Activated naive CD8-positive, alpha-beta T cell treated with anti-CD3 and anti-CD28 coated beads, Interleukin-2, amount 10 ng/mL, durations not matched to agents 7 days and 5 days (primary cell): ENCODE measurements around the gene SMLR1. TPM values are rescaled to one million over a fixed set of nuclear protein-coding genes. Genes with fewer than 3 reads are reported as not detected.
"Not testable (repeated sequence)": the region's sequence is repeated elsewhere in the genome, so short reads cannot be mapped to it uniquely, and the experiment has no call there.

Experiments used
- ATAC-seq: fragments of 150-1000 bp; cut with Tn5 transposase; one replicate; pipeline ENCODE4 v1.10.0; 2021; ENCODE audit warnings: low read depth, moderate library complexity
- POLR2A ChIA-PET: fragments of 350-600 bp; sonication (Branson Sonifier 250); formaldehyde crosslinking; loops from one replicate; lab custom pipeline; 2021; ENCODE audit warnings: antibody characterized with exemption; lab: Charles Lee
- DNase-seq: peaks from one replicate; pipeline ENCODE4 v3.0.0; 2021
- H3K27ac Mint-ChIP-seq: one replicate; pipeline ENCODE4 v1.8.0; 2022; ENCODE audit warnings: mild to moderate bottlenecking, mixed read lengths
- H3K27me3 Mint-ChIP-seq: one replicate; pipeline ENCODE4 v1.8.0; 2022; ENCODE audit warnings: mild to moderate bottlenecking, moderate library complexity, mixed read lengths
- H3K36me3 Mint-ChIP-seq: one replicate; pipeline ENCODE4 v1.8.0; 2021; ENCODE audit warnings: mild to moderate bottlenecking, mixed read lengths
- H3K4me1 Mint-ChIP-seq: one replicate; pipeline ENCODE4 v1.8.0; 2021; ENCODE audit warnings: mixed read lengths
- H3K4me3 Mint-ChIP-seq: one replicate; pipeline ENCODE4 v1.8.0; 2022; ENCODE audit warnings: mild to moderate bottlenecking, moderate library complexity, mixed read lengths
- H3K9me3 Mint-ChIP-seq: one replicate; pipeline ENCODE4 v1.8.0; 2021; ENCODE audit warnings: mixed read lengths
- total RNA-seq, 2 experiments: library from RNA; stranded (reverse); gene quantifications; one replicate each; pipeline ENCODE4 v1.2.3, GENCODE V29; 2021

The SMLR1 gene
- total RNA-seq, 2 experiments from 2014 or later: not detected

- DNase-seq, ATAC-seq, H3K27me3 Mint-ChIP-seq, H3K4me1 Mint-ChIP-seq, H3K27ac Mint-ChIP-seq, POLR2A ChIA-PET, H3K4me3 Mint-ChIP-seq, H3K36me3 Mint-ChIP-seq: not testable (repeated sequence)
- peaks cover 12% of the 10 kb centered on the region for H3K9me3 Mint-ChIP-seq
Measured at GRCh38 chr6:130801368-130801767, 25.8 kb upstream of the SMLR1 start.

- no peak overlapping the region for H3K4me3 Mint-ChIP-seq
- H3K9me3 Mint-ChIP-seq: no peaks in the 10 kb centered on the region
- DNase-seq (no peak), ATAC-seq (no peak)
- H3K27me3 Mint-ChIP-seq: peaks cover 19% of the 10 kb centered on the region
- H3K36me3 Mint-ChIP-seq: no peaks in the 10 kb centered on the region
- H3K4me1 Mint-ChIP-seq: no peaks in the 10 kb centered on the region
- POLR2A ChIA-PET: no interaction called here
- H3K27ac Mint-ChIP-seq: no peak overlapping the region
Measured at GRCh38 chr6:130810307-130811030, 16.7 kb upstream of the SMLR1 start.

DNA sequence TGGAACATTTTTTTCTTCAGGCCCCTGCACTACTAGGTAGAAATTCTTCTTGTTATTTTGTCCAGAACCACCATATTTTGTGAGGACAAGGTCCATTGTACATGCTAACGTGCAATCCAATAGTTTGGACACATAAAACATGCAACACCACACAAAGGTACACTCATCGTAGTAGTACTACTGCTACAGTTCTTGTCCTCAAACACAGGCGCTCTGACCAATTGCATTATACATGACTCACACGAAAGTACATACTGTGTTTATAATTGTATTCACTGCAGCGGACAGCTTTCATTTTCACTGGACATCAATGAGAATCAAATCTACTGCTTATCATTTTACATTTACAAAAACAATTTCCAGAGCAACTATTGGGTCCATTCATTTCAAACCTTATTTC is 15.3 kb upstream of the SMLR1 start:
- Mint-ChIP-seq H3K27ac (no peak overlapping the region), H3K27me3 (peaks cover 16% of the 10 kb centered on the region), H3K4me1 (no peaks in the 10 kb centered on the region), H3K36me3 (no peaks in the 10 kb centered on the region), H3K4me3 (no peak overlapping the region), H3K9me3 (no peaks in the 10 kb centered on the region)
- DNase-seq (no peak), ATAC-seq (no peak)
- POLR2A ChIA-PET: no interaction called here

DNA sequence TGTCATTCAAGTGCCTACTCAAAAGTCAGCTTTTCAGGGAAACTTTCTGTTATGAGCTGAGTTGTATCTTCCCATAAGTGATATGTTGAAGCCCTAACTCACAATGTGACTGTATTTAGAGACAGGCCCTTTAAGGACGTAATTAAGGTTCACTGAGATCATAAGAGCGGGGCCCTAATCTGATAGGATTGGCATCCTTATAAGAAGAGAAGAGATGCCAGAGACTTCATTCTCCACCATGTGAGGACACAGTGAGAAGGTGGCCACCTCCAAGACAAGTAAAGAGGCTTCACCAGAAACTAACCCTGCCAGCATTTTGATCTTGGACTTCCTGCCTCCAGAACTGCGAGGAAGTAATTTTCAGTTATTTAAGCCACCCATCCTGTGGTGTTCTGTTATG is 12.7 kb upstream of the SMLR1 start:
- H3K4me3 Mint-ChIP-seq: no peak overlapping the region
- H3K27ac Mint-ChIP-seq: no peak overlapping the region
- peaks cover 10% of the 10 kb centered on the region for H3K27me3 Mint-ChIP-seq
- peaks cover 5% of the 10 kb centered on the region for H3K36me3 Mint-ChIP-seq
- ATAC-seq (no peak), DNase-seq (no peak)
- peaks cover 5% of the 10 kb centered on the region for H3K4me1 Mint-ChIP-seq
- POLR2A ChIA-PET: no interaction called here
- H3K9me3 Mint-ChIP-seq: no peaks in the 10 kb centered on the region

GRCh38 chr6:130815200-130816071 is 11.8 kb upstream of the SMLR1 start:
- no peak overlapping the region for H3K27ac Mint-ChIP-seq
- no peak for ATAC-seq
- peaks cover 12% of the 10 kb centered on the region for H3K36me3 Mint-ChIP-seq
- DNase-seq: no peak
- peaks cover 4% of the 10 kb centered on the region for H3K9me3 Mint-ChIP-seq
- no peak overlapping the region for H3K4me3 Mint-ChIP-seq
- POLR2A ChIA-PET: no interaction called here
- peaks cover 6% of the 10 kb centered on the region for H3K27me3 Mint-ChIP-seq
- H3K4me1 Mint-ChIP-seq: peaks cover 5% of the 10 kb centered on the region

DNA sequence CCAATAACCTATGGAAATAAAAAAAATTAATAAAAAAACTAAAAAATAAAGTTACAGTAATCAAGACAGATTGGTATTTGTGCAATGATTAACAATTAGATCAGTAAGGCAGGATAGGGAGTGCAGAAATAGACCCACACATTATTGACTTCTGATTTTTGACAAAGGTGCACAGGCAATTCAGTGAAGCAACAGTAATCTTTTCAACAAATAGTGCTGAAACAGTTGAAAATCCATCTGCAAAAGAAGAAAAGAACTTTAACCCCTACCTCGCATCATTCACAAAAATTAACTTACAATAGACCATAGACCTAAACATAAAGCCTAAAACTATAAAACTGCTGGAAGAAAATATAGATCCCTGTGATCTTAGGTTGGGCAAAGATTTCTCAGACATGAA is 4.5 kb upstream of the SMLR1 start:
- H3K27me3 Mint-ChIP-seq: peaks cover 2% of the 10 kb centered on the region
- DNase-seq (no peak), ATAC-seq (no peak)
- H3K9me3 Mint-ChIP-seq: peaks cover 4% of the 10 kb centered on the region
- H3K36me3 Mint-ChIP-seq: peaks cover 11% of the 10 kb centered on the region
- H3K27ac Mint-ChIP-seq: no peak overlapping the region
- H3K4me3 Mint-ChIP-seq: no peak overlapping the region
- POLR2A ChIA-PET: no interaction called here
- peaks cover 5% of the 10 kb centered on the region for H3K4me1 Mint-ChIP-seq

- no peak overlapping the region for H3K4me3 Mint-ChIP-seq
- peak overlapping the region; percentile 26 for H3K27ac Mint-ChIP-seq
- no peaks in the 10 kb centered on the region for H3K4me1 Mint-ChIP-seq
- no peak for DNase-seq
- POLR2A ChIA-PET: no interaction called here
- ATAC-seq: no peak
- H3K36me3 Mint-ChIP-seq: peaks cover under 1% of the 10 kb centered on the region
- H3K9me3 Mint-ChIP-seq: peaks cover 1% of the 10 kb centered on the region
- peaks cover 2% of the 10 kb centered on the region for H3K27me3 Mint-ChIP-seq
Measured at GRCh38 chr6:130824978-130825694, 2.1 kb upstream of the SMLR1 start.

- POLR2A ChIA-PET: no interaction called here
- Mint-ChIP-seq H3K27me3 (peaks cover 2% of the 10 kb centered on the region), H3K9me3 (no peaks in the 10 kb centered on the region), H3K36me3 (no peaks in the 10 kb centered on the region), H3K4me3 (no peak overlapping the region), H3K27ac (peak overlapping the region; percentile 26), H3K4me1 (no peaks in the 10 kb centered on the region)
- DNase-seq (no peak), ATAC-seq (peak; percentile 82)
Measured at GRCh38 chr6:130825772-130826441, 1.3 kb upstream of the SMLR1 start.

DNA sequence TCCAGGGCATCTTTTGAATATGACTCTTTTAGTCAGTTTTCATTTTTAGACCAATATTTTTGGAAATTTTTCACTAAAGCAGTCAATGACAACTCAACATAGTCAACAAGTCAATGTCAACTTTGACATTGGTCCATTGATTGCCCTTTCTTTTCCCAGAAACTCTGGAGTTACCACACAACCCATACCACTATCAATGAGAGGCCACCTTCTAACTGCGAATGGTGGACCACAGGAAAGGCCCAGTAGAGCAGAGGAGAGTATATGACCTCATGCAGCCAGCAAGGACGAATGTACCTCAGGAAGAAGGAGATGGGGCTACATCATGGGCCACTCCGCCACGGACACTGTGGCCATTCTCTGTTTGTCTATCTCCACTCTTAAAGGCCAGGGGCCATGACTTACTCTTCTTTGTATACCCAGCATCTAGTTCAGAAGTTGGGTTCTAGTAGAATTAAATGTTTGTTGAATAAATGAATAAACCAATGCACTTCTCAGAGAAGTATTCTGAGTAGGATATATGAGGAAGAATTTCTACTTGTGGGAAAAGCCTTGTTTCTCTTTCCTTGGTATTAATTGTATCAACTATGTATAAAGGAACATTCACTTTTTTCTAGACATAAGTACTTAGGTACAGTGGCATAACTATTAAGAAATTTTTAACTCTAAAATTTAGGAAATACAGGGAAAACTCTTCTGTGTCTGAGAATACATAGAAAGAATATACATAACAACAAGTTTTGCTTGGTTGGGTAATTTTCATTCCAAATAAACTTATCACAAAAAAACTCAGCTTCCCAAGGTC is 562 bp upstream of the SMLR1 start:
- POLR2A ChIA-PET: no interaction called here
- Mint-ChIP-seq H3K27me3 (peaks cover 2% of the 10 kb centered on the region), H3K36me3 (no peaks in the 10 kb centered on the region), H3K4me3 (no peak overlapping the region), H3K9me3 (no peaks in the 10 kb centered on the region), H3K27ac (no peak overlapping the region), H3K4me1 (no peaks in the 10 kb centered on the region)
- DNase-seq (no peak), ATAC-seq (no peak)

DNA sequence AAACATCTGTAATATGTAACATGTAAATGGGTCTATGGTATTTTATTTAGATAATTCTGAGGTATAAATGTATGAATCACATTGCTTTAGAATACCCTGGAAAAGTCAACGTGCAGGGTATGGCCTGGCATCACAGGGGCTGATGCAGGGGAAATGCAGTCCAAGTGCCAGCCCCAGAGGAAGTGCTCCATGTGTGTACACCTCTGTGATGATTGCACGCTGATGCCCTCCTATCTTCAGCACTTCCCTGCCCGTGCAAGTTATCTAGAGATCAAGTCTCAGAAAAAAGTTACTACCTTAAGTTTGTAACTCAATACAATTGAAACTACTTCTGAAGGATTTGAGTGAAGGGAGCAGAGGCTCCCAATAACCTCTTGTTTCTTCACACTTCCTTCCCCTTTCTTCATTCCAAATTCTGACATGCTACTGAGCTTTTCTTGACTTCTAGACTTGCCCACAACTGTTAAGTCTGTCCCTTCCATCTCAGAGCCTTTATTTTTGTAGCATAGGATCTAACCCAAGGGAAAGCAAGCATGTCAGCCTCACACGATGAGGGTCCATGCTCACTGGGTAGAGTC is 2.2 kb downstream of the SMLR1 start:
- H3K27ac Mint-ChIP-seq: no peak overlapping the region
- no peak overlapping the region for H3K4me3 Mint-ChIP-seq
- no peak for ATAC-seq
- DNase-seq: no peak
- H3K27me3 Mint-ChIP-seq: no peaks in the 10 kb centered on the region
- H3K9me3 Mint-ChIP-seq: no peaks in the 10 kb centered on the region
- POLR2A ChIA-PET: no interaction called here
- no peaks in the 10 kb centered on the region for H3K36me3 Mint-ChIP-seq
- H3K4me1 Mint-ChIP-seq: no peaks in the 10 kb centered on the region

DNA sequence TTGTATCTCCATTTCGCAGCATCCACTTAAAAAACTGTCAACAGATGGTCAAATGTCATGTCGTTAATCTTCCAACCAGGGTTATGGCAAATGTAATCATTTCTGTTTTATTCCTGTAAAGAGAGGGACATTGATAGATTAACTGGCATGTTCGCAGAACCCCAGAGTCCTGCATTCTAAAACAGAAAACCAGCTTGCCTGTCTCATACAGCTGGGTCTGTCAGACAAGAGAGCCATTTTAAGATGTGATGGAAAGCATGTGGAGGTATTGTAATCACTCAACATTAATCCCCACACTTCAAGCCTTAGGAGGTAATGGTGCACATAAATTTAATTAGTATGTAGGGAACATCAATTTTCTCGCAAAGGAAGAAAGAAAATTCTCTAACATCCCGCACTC is 4.4 kb downstream of the SMLR1 start:
- no peak overlapping the region for H3K27ac Mint-ChIP-seq
- H3K36me3 Mint-ChIP-seq: no peaks in the 10 kb centered on the region
- H3K27me3 Mint-ChIP-seq: no peaks in the 10 kb centered on the region
- H3K4me1 Mint-ChIP-seq: no peaks in the 10 kb centered on the region
- no peaks in the 10 kb centered on the region for H3K9me3 Mint-ChIP-seq
- no peak overlapping the region for H3K4me3 Mint-ChIP-seq
- POLR2A ChIA-PET: no interaction called here
- no peak for ATAC-seq
- DNase-seq: no peak

DNA sequence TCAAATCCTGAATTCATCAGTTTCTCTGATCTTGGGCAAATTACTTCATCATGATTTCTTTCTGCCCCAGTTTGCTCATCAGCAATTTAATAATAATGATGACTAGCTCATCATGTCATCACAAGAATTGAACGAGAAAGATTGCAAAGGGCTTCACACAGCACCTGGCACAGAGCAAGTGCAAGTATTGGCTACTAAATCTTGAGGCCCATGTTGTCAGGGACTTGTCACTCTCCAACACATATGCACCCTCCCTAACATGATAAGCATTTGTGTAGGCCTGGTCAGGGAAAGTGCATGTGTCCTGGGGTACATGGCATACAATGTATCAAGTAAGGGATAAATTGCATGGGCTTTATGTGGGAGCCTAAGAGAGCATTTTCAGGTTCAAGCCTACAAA is 6.4 kb downstream of the SMLR1 start:
- H3K9me3 Mint-ChIP-seq: no peaks in the 10 kb centered on the region
- H3K4me1 Mint-ChIP-seq: no peaks in the 10 kb centered on the region
- no peak overlapping the region for H3K27ac Mint-ChIP-seq
- no peaks in the 10 kb centered on the region for H3K36me3 Mint-ChIP-seq
- no peaks in the 10 kb centered on the region for H3K27me3 Mint-ChIP-seq
- H3K4me3 Mint-ChIP-seq: no peak overlapping the region
- POLR2A ChIA-PET: no interaction called here
- ATAC-seq (no peak), DNase-seq (no peak)
